Stomach smooth muscle (tissue), 2 donors: Measurements from ENCODE around the gene NDUFA13.
A peak's percentile ranks its signal among the peaks of the same experiment; 100 is the strongest.

ENCODE experiments used
- H3K27ac ChIP-seq: one replicate; pipeline ENCODE4 v1.7.0; 2013; ENCODE audit warnings: mild to moderate bottlenecking, low read length, inconsistent platforms
- H3K27me3 ChIP-seq, 2 donors: one replicate each; pipeline ENCODE4 v1.7.0; 2013; ENCODE audit warnings: low read length in 2 of 2; ENCODE audit not compliant: insufficient read depth in 2 of 2, control insufficient read depth in 1 of 2
- H3K36me3 ChIP-seq, 2 donors: one replicate each; pipeline ENCODE4 v1.7.0; 2013; ENCODE audit warnings: low read length in 2 of 2; ENCODE audit not compliant: control insufficient read depth in 2 of 2, insufficient read depth in 2 of 2
- H3K4me1 ChIP-seq: one replicate; pipeline ENCODE4 v1.7.0; 2013; ENCODE audit warnings: low read length; ENCODE audit not compliant: control insufficient read depth, insufficient read depth
- H3K4me3 ChIP-seq, 2 donors: one replicate each; pipeline ENCODE4 v1.7.0; 2013; ENCODE audit warnings: low read length in 2 of 2
- H3K9ac ChIP-seq, 2 donors: one replicate each; pipeline ENCODE4 v1.7.0; 2013; ENCODE audit warnings: low read length in 2 of 2, mild to moderate bottlenecking in 1 of 2
- H3K9me3 ChIP-seq, 2 donors: one replicate each; pipeline ENCODE4 v1.7.0; 2013; ENCODE audit warnings: low read length in 2 of 2; ENCODE audit not compliant: control insufficient read depth in 2 of 2
- donor health status: healthy.
- donor health status: Pancreatic carcinoma.

The NDUFA13 gene

GRCh38 chr19:19514881-19515641 lies 964 bp upstream of the NDUFA13 start, which contains the start of gene TSSK6:
Gene TSSK6, minus strand, starts transcription at chr19:19515548. Its CDS starts 121 bp downstream, at chr19:19515427.
- Histone ChIP-seq H3K4me3 (peak within 1 kb of the TSS; percentile 90 to 92), H3K27me3 (no peaks in the 10 kb centered on the region), H3K9ac (peak within 1 kb of the TSS; percentile 90 to 94), H3K9me3 (no peaks in the 10 kb centered on the region), H3K27ac (peak within 1 kb of the TSS; percentile 76), H3K4me1 (peaks cover 33% of the 10 kb centered on the region), H3K36me3 (peaks cover 0 to 5% of the 10 kb centered on the region in 2 donors)

- Histone ChIP-seq H3K27me3 (no peaks in the 10 kb centered on the region), H3K9ac (no peak overlapping the region), H3K9me3 (no peaks in the 10 kb centered on the region), H3K36me3 (peaks cover 6 to 10% of the 10 kb centered on the region in 2 donors), H3K27ac (no peak overlapping the region), H3K4me1 (peaks cover 34% of the 10 kb centered on the region), H3K4me3 (peak overlapping the region; percentile 90 to 92)
Measured at GRCh38 chr19:19517235-19517619, 1.2 kb downstream of the NDUFA13 start.

GRCh38 chr19:19520989-19521388 lies 5.0 kb downstream of the NDUFA13 start:
- Histone ChIP-seq H3K4me1 (peaks cover 24% of the 10 kb centered on the region), H3K36me3 (peaks cover 10 to 15% of the 10 kb centered on the region in 2 donors), H3K27ac (no peak overlapping the region), H3K9me3 (no peaks in the 10 kb centered on the region), H3K27me3 (no peaks in the 10 kb centered on the region), H3K9ac (no peak overlapping the region), H3K4me3 (no peak overlapping the region)

GRCh38 chr19:19523177-19523576 lies 7.2 kb downstream of the NDUFA13 start:
- no peaks in the 10 kb centered on the region for H3K9me3 ChIP-seq
- no peaks in the 10 kb centered on the region for H3K27me3 ChIP-seq
- no peak overlapping the region for H3K9ac ChIP-seq
- H3K4me3 ChIP-seq, result no peak overlapping the region
- H3K36me3 ChIP-seq, result peaks cover 18 to 24% of the 10 kb centered on the region in 2 donors
- H3K4me1 ChIP-seq, result peaks cover 10% of the 10 kb centered on the region
- H3K27ac ChIP-seq, result no peak overlapping the region

- Histone ChIP-seq H3K36me3 (peaks cover 18 to 25% of the 10 kb centered on the region in 2 donors), H3K9ac (no peak overlapping the region), H3K27ac (no peak overlapping the region), H3K27me3 (no peaks in the 10 kb centered on the region), H3K4me3 (no peak overlapping the region), H3K9me3 (no peaks in the 10 kb centered on the region), H3K4me1 (peaks cover 13% of the 10 kb centered on the region)
Measured at GRCh38 chr19:19524053-19524452, 8.0 kb downstream of the NDUFA13 start.

GRCh38 chr19:19525611-19526380 lies 9.8 kb downstream of the NDUFA13 start:
- H3K27ac ChIP-seq, result no peak overlapping the region
- H3K27me3 ChIP-seq, result no peaks in the 10 kb centered on the region
- H3K9me3 ChIP-seq, result no peaks in the 10 kb centered on the region
- H3K9ac ChIP-seq, result no peak overlapping the region
- H3K4me3 ChIP-seq, result no peak overlapping the region
- H3K36me3 ChIP-seq, result peaks cover 15 to 16% of the 10 kb centered on the region in 2 donors
- H3K4me1 ChIP-seq, result peaks cover 8% of the 10 kb centered on the region

GRCh38 chr19:19526581-19527370 lies 10.8 kb downstream of the NDUFA13 start:
- no peak overlapping the region for H3K4me3 ChIP-seq
- H3K4me1 ChIP-seq, result peaks cover 8% of the 10 kb centered on the region
- H3K36me3 ChIP-seq, result peaks cover 12 to 15% of the 10 kb centered on the region in 2 donors
- no peak overlapping the region for H3K27ac ChIP-seq
- H3K9ac ChIP-seq, result no peak overlapping the region
- no peaks in the 10 kb centered on the region for H3K27me3 ChIP-seq
- no peaks in the 10 kb centered on the region for H3K9me3 ChIP-seq

GRCh38 chr19:19527371-19527656 lies 11.3 kb downstream of the NDUFA13 start:
- no peak overlapping the region for H3K4me3 ChIP-seq
- no peak overlapping the region for H3K27ac ChIP-seq
- H3K4me1 ChIP-seq, result peaks cover 11% of the 10 kb centered on the region
- peaks cover 12 to 15% of the 10 kb centered on the region in 2 donors for H3K36me3 ChIP-seq
- H3K9ac ChIP-seq, result no peak overlapping the region
- no peaks in the 10 kb centered on the region for H3K27me3 ChIP-seq
- H3K9me3 ChIP-seq, result no peaks in the 10 kb centered on the region

- no peaks in the 10 kb centered on the region for H3K9me3 ChIP-seq
- peaks cover 16% of the 10 kb centered on the region for H3K4me1 ChIP-seq
- no peak overlapping the region for H3K27ac ChIP-seq
- no peak overlapping the region for H3K9ac ChIP-seq
- H3K36me3 ChIP-seq, result peaks cover 12 to 15% of the 10 kb centered on the region in 2 donors
- no peak overlapping the region for H3K4me3 ChIP-seq
- no peaks in the 10 kb centered on the region for H3K27me3 ChIP-seq
Measured at GRCh38 chr19:19527674-19528625, 11.9 kb downstream of the NDUFA13 start.
